KG1 (cell line): Measurements from ENCODE around the gene CBX4.
"Not testable (repeated sequence)": the region's sequence is repeated elsewhere in the genome, so short reads cannot be mapped to it uniquely, and the experiment has no call there.

Experiments used
- DNase-seq: peaks from one replicate; lab custom pipeline; 2025; lab: John Stamatoyannopoulos, UW

Gene CBX4

DNA sequence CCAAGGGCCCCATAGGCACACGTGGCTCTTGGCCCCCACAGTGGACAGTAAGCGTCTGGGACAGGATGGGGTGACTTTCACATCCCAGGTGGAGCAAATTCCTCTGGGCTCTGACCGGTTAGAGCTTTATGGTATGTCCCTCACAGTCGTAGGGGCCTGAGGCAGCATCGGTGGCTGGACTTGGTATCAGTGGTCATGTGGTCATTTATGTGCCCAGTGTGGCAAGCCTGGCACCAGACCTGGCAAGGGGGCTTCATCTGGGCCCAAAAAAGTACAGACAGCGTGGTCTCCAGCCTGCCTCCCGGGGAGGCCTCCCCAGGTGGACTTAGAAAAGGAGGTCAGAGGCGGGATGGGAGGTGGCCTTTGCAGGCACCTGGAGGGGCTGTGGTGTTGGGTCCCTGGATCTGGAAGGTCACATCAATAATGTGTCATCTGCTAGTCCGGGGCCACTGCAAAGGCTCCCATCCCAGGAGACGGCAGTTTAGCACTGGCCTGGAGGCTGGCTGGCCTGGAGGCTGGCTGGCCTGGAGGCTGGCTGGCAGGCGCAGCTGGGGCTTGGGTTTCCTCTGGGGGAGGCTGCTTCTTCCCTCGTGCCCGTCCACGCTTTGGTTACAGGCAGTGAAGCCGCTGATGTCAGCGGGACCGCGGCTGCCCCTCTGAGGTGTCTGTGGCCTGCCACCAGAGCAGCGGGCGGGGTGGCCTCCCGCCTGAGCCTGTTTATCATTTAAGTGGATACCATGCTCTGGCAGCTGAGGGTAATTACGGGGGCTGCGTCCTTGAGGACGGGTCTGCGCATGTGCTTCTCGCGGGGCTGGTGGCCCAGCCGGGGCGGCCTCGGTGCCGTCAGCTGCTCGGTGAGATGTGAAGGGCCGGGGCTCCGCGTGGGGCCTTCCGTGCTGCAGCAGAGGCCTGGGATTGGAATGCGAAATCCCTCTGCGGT, 20.7 kb upstream of the CBX4 start:
- DNase-seq, result no peak

DNA sequence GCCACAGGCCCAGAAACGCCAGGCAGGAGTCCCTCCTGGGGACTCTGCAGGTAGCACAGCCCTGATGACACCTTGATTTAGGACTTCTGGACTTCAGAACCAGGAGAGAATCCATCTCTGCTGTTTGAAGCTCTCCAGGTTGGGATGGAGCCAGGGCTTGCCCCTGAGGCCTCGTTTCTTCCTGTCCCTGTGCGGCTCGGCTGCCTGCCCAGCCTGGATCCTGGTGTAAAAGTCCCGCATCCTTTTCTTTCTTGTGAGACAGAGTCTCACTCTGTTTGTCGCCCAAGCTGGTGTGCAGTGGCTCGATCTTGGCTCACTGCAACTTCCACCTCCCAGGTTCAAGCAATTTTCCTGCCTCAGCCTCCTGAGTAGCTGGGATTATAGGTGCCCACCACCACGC, 17.9 kb upstream of the CBX4 start:
- no peak for DNase-seq

GRCh38 chr17:79855331-79856124, 16.3 kb upstream of the CBX4 start:
- DNase-seq, result no peak

DNA sequence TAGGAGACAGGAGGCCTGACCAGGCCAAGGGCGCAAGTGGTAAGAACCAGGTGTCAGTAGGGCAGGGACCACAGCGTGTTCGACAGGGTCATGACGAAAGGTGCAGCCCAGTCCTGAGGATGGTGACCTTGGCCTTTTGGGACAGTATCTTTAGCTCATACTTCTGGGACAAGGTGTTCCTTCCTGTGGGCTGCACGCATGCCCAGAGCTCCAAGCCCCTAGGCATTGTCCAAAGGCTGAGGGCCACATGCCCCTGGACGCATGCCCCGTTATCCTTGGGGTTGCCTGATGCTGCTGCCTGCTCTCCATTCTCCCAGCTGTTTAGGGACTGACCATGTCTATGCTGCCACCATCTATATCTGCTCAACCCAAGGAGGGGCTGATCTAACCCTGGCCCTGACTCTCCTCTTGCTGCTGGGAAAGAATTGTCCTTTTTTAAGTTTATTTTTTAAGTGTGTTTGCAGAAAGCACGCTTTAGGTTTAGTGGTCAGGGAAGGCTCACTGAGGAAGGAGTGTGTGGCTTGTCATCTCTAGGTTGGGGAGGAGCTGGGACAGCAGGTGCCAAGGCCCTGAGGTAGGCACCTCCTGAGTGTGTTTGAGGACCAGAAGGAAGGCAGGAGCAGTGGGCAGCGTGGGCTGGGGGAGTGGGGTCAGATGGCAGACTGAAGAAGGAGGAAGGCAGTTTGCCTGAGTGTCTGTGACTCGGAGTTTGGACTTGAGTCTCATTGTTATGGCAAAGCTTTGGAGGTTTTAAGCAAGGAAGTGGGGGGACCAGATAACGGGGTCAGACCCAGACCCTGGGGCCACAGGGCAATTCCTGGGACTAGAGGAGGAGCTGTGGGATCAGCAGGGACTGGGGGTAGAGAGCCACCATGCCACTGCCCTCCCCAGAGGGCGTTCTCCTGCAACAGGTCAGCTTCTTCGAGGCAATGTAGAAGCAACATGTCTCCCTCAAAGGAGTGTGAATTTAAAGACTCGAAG, 15.1 kb upstream of the CBX4 start:
- no peak for DNase-seq

DNA sequence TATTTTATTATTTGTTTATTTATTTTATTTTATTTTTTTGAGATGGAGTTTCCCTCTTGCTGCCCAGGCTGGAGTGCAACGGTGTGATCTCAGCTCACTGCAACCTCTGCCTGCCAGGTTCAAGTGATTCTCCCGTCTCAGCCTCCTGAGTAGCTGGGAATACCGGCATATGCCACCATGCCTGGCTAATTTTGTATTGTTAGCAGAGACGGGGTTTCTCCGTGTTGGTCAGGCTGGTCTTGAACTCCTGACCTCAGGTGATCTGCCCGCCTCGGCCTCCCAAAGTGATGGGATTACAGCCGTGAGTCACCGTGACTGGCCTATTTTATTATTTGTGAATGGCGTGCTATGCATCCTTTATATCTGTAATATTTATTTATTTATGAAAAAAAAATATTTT, 13.9 kb upstream of the CBX4 start:
- not testable (repeated sequence) for DNase-seq

- DNase-seq, result no peak
These were observed 13.5 kb upstream of the CBX4 start for GRCh38 chr17:79852748-79853147.

- no peak for DNase-seq
These were observed 12.2 kb upstream of the CBX4 start for GRCh38 chr17:79851461-79851817.

GRCh38 chr17:79850571-79851460, 11.6 kb upstream of the CBX4 start:
- no peak for DNase-seq

DNA sequence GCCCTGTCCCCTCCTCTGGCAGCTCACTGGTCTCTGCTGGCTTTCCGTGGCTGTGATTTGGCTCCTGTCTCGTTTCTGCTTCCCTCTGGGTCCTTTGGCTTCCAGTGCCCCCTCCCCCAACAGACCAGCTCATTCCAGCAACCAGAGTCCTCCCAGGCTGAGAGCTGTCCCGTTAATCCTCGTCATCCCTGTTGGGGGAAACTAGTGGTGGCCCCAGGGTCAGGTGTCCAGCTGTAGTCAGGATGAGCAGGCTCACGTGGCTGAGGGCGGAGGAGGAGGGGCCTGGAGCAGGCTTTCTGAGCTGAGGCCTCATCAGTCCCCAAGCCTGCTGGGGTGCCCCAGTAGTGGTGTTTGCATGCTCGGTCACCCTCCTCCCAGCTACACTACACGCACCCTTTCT, 10.7 kb upstream of the CBX4 start:
- no peak for DNase-seq

DNA sequence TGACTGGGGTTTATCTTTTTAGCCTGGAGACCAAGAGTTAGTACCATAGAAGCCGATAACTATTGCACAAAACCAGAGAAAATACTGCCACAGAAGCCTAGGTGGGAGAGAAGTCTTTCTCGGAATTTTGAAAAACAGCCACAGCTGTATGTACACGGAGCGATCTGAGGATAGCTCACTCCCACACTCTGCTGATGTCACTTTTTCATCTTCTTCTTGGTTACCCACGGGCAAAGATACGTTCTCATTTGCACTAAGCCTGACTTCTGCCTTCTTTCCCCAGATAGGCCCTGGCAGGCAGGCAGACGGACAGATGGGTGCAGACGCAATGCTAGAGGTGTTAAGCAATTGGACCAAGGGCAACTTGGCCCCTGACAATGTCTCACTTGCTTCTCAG, 9.1 kb upstream of the CBX4 start:
- no peak for DNase-seq

DNA sequence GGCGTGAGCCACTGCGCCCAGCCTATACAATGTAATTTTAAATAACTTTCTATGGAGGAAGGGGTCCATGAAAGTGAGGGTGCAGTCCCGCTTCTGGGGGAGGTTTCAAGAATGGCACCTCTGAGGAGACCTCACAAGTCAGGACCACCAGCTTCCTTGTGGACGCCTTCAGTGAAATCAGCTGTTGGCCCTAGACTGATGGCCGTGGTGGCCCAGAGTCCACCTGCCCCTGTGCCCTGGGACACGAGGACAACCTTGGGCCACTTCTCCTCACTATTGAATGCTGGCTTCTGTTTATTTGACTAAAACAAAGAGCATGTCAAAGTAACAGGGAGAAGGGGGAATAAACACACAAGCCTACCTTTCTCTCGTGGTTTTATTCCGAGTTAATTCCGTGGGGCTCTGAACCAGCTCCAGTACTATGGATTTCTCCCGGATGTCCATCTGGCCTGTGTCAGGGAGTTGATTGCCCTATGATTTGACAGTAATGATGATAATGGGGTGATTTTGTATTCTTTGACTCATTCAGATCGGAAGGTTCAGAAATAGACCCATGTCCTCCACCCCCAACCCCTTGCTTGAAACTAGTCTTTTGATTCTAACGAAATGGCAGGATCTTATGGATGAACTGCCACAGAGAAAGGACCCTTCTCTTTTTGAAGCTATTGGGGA, 8.6 kb upstream of the CBX4 start:
- DNase-seq, result no peak

DNA sequence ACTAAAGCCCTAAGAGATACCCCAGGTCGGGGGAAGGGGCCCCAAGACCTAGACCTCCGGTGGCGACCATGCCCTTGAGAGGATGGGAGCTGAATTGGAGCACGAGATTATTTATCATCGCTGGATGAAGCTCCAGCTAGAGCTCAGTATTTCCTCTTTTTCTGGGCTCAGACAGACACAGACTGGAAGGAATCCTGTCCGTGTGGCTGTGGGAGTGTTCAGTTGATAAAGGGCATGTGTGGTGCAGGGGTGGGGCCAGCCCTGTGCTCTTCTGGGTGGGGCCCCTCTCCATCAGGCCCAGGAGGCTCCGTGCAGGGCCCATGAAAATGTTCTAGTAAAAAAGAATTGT, 6.3 kb upstream of the CBX4 start:
- DNase-seq, result no peak

- no peak for DNase-seq
These were observed 5.8 kb upstream of the CBX4 start for GRCh38 chr17:79844869-79845600.

GRCh38 chr17:79843816-79844800, 4.9 kb upstream of the CBX4 start:
- no peak for DNase-seq

DNA sequence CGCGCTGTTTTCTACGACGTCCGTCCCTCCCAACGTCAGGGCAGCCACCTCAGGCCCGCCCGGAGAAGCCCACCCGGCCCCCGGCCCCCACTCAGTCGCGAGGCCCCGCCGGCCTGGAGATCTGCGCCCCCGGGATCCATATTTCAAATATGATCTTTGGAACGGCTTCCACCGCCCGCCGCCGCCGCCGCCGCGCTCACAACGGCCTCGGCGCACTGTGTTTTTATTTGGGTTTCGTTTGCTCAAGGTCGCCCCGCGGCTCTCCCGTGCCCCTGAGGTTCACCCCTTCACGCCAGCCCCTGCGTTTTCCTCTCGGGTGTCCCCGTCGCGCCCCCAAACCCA, 4.2 kb upstream of the CBX4 start:
- DNase-seq, result no peak

- DNase-seq, result no peak
These were observed 3.6 kb upstream of the CBX4 start for GRCh38 chr17:79842656-79843473.

DNA sequence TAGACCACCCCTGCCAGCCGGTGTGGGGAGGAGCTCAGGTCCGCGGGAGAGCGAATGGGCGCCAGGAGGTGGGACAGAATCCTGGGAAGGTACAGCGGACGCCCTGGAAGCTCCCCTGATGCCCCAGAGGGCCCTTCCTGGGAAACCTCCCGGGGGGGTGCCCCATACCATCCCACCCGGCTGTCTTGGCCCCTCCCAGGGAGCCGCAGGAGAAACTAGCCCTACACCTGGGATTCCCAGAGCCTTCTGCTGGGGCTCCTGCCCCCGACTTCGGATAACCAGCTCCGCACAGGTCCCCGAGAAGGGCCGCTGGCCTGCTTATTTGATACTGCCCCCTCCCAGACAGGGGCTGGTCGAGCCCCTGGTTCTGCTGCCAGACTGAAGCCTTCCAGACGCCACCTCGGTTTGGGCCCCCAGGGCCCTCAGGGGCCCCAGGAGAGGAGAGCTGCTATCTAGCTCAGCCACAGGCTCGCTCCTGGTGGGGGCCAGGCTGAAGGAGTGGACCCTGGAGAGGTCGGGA, 3.0 kb upstream of the CBX4 start:
- no peak for DNase-seq
